ENCODE results near the gene OBI1.
"Not testable (repeated sequence)": the region's sequence is repeated elsewhere in the genome, so short reads cannot be mapped to it uniquely, and the experiment has no call there.

Gene OBI1

GRCh38 chr13:78649997-78650716 lies 8.8 kb downstream of the OBI1 start:
- DNase-seq (ENCODE audit: low spot score), result no peak

- not testable (repeated sequence) for DNase-seq (ENCODE audit: low spot score)
Measured at GRCh38 chr13:78647109-78647678, 11.8 kb downstream of the OBI1 start.

GRCh38 chr13:78638216-78638615 lies 20.7 kb downstream of the OBI1 start:
- DNase-seq (ENCODE audit: low spot score), result no peak

GRCh38 chr13:78636495-78636894 lies 22.5 kb downstream of the OBI1 start:
- no peak for DNase-seq (ENCODE audit: low spot score)

GRCh38 chr13:78632996-78633395 lies 26.0 kb downstream of the OBI1 start:
- DNase-seq (ENCODE audit: low spot score), result no peak

- DNase-seq (ENCODE audit: low spot score), result no peak
Measured at GRCh38 chr13:78631077-78631476, 27.9 kb downstream of the OBI1 start.

- DNase-seq (ENCODE audit: low spot score), result no peak
Measured at GRCh38 chr13:78630511-78630910, 28.4 kb downstream of the OBI1 start.

GRCh38 chr13:78625384-78625783 lies 33.6 kb downstream of the OBI1 start:
- no peak for DNase-seq (ENCODE audit: low spot score)

- no peak for DNase-seq (ENCODE audit: low spot score)
Measured at GRCh38 chr13:78623132-78623531, 35.8 kb downstream of the OBI1 start.

GRCh38 chr13:78620936-78621470 lies 38.0 kb downstream of the OBI1 start:
- no peak for DNase-seq (ENCODE audit: low spot score)

- no peak for DNase-seq (ENCODE audit: low spot score)
Measured at GRCh38 chr13:78618411-78618810, 40.5 kb downstream of the OBI1 start.

- DNase-seq (ENCODE audit: low spot score), result no peak
Measured at GRCh38 chr13:78611040-78611439, 47.9 kb downstream of the OBI1 start.

- no peak for DNase-seq (ENCODE audit: low spot score)
Measured at GRCh38 chr13:78610381-78610883, 48.5 kb downstream of the OBI1 start.

GRCh38 chr13:78609464-78610205 lies 49.3 kb downstream of the OBI1 start:
- peak; percentile 39 for DNase-seq (ENCODE audit: low spot score)

- peak; percentile 50 for DNase-seq (ENCODE audit: low spot score)
Measured at GRCh38 chr13:78608688-78609463, 50.1 kb downstream of the OBI1 start.

GRCh38 chr13:78608252-78608687 lies 50.7 kb downstream of the OBI1 start:
- peak; percentile 23 for DNase-seq (ENCODE audit: low spot score)

- peak; percentile 15 for DNase-seq (ENCODE audit: low spot score)
Measured at GRCh38 chr13:78607409-78608251, 51.3 kb downstream of the OBI1 start.

- no peak for DNase-seq (ENCODE audit: low spot score)
Measured at GRCh38 chr13:78606471-78607408, 52.2 kb downstream of the OBI1 start.

- DNase-seq (ENCODE audit: low spot score), result peak; percentile 26
Measured at GRCh38 chr13:78604782-78605611, 54.0 kb downstream of the OBI1 start.

Data from AG08396 (cell line).